Activated CD4-positive, CD25-positive, alpha-beta regulatory T cell (primary cell): ENCODE measurements around the gene HLF.
A peak's percentile ranks its signal among the peaks of the same experiment; 100 is the strongest.

Experiments used
- DNase-seq, 4 experiments: peaks; one replicate each; lab custom pipeline; 2025; lab: John Stamatoyannopoulos, UW

Gene HLF

GRCh38 chr17:55354941-55355340 lies 90.2 kb downstream of the HLF start:
- DNase-seq: no peak

GRCh38 chr17:55356434-55357328 lies 91.9 kb downstream of the HLF start:
- DNase-seq: peak; percentile 31 to 56 (median 44)

GRCh38 chr17:55360971-55361370 lies 96.2 kb downstream of the HLF start:
- DNase-seq: no peak

GRCh38 chr17:55363033-55363432 lies 98.3 kb downstream of the HLF start:
- DNase-seq: no peak

GRCh38 chr17:55366020-55366481 lies 101.3 kb downstream of the HLF start:
- no peak for DNase-seq

GRCh38 chr17:55368706-55369105 lies 103.9 kb downstream of the HLF start:
- no peak for DNase-seq
